HG03442 (cell line): ENCODE measurements around the gene CROCC2.

Experiments used
- ATAC-seq: cut with Tn5 transposase; IDR thresholded peaks from one replicate; pipeline ENCODE4 v1.9.1; 2021; ENCODE audit warnings: mild to moderate bottlenecking, moderate library complexity; ENCODE audit not compliant: unreplicated experiment

CROCC2 gene

DNA sequence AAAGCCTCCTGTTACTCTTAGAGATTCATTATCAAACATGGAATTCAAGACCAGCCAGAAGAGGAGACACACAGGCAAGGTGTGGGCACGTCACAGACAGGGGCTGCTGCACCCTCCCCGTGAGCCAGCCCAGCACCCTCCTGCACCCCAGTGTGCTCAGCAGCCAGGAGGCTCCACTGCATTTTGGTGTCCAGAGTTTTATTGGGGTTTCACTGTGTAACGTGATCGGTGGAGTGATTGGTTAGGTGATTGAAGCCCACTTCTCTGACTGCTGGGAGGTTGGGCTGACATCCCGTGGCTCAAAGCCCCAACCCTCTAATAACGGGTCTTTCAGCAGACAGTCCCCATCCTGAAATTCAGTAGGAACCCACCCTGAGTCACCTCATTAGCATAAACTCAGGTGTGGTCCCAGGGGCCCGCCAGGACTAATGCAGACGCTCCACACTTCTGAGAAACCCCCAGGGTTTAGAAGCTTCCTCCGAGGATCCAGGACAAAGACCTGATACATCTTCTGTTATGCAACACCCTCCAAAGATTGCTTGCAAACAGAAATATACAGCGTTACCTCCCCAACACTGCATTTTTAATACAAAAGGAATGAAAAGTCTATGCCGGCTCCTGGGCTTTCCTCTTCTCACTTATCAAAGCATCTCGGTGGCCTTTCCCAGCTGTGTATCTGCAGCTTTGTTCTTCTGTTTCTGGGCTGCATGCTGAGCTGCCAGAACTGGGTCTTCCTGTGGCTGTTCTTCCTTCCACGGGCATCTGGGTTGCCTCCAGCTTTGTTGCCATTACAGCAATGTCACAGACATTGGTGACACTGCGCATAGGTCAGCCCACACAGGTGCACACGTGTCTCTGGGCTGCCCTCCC, 48.5 kb downstream of the CROCC2 start:
- no peak for ATAC-seq

DNA sequence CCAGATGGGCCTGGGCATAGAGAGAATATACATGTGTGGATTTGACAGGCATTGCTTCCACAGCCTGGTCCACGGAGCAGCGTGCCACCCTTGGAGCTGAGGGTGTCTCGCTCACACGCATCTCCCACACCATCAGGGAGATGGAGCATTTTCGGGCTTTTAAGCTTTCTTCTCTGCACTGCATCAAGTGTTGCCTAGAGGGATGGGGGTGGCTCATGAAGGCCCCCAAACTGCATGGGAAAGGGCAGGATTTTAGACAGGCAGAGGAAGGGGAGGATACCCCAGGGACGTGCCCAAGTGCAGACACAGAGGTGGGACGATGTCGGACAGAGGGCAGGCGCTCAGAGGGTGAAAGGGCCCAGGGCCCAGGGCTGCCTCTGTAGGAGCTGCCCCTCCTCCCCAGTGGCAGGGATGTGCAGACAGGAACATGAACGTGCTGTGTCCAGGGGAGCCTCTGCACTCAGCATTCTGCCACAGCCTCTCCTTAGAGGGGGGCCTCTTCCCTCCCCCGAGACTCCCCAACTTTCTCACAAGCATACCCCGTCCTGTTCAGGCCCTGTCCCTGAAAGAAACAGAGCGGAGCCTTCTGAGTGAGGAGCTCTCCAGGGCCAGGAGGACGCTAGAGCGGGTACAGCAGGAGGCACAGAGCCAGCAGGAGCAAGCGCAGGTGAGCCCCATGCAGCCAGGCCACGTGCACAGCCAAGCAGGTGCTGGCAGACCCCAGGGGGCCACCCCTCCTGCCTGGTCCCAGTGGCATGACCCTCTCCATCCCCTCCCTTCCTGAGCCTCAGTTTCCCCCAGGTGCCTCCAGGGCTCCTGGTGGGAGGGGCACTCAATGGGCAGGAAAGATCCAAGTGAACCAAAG, 49.4 kb downstream of the CROCC2 start:
- ATAC-seq, result no peak

DNA sequence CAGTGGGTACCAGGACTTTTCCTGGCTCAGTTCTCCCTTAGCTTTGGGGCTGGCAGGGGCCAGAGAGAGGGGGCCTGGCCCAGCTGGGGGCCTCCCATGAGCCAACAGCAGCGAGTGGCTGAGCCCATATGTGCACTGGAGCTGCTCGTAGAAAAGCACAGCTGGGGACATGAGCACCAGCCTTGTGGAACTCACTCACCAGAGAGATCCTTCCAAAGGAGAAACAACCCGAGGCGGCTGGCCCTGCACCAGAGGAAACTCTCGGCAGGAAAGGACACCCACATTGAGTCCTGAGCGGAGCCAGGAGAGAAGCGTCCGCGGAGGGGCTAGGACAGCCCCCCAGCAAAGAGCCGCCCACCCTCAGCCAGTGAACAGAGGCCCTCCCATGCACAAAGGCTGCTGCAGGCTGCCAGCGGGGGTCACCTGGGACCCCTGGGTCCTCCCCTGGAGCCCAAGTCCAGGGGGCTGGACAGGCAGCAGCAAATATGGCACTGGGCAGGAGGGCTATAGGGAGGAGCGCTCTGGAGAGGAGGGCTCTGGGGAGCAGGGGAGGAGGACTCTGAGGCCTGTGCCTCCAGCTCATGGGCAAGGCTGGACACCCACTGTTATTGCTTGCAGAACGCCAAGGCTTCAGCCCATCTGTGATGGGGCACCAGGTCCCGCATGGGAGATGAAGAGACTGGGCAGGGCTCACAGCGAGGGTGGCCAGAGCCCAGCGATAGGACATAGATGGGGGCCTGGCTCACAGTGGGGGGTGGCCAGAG, 50.2 kb downstream of the CROCC2 start:
- ATAC-seq, result no peak

DNA sequence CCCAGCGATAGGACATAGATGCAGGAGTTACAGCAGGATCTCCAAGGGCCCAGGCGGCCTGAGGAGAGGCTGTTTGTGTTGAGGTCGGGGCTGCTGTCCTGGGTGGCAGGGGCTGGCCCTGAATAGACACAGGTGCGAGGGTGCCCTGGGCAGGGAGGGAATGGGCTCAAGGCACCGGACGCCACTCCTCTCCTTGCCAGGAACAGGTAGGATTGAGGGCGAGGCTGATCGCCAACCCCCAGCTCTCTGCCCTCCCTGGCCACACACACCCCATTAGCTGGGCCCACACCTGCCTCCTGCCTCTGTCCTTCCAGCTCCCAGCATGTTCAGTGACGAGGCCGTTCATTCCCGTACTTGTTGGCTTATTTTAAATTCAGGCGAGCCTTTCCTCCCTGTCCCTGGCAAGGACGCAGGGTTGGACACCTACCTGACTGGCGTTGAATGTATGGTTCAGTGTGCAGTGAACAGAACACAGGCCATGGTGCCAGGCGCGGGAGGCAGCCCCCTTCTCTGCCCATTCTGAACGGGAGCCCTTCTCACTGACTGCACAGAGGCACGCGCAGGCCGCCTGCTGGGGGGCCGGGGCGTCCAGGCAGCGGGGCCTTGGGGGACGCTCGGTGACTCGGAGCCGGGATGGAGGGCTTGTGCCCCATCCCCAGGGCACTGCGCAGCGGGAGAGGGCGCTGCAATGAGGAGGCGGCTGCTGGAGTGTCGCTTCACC, 51.0 kb downstream of the CROCC2 start:
- ATAC-seq, result no peak

DNA sequence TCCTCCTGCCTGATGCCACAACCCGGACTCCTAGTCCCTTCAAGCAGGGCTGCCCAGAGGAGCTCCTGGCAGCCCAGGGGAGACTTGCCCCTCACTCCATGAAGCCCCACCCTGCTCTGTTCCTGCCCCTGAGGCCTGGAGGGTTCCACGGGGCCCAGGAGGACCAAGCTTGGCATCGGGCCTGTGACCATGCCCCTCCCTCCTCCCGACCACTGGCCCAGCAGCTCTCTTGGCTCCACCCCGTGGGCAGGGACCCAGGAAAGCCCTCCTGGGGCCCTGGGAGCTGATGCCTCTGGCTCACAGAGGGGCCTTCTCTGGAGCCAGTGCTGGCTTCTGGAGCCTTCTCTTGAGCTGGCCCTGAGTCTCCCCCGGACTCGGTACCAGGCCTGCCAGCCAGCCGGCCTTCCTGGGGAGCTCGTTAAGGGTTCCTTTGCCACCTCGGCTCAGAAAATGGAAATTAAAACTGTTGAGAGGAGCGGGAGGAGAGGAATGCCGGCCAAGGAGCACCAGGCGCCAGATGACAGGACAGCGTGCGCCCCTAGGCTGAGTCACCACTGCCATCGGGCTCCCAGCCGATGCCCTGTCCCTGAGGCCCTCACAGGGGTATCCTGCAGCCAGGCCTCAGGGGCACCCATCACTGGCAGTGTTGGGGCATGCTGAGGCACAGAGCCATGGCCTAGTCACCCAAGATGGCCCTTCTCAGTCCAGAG, 51.7 kb downstream of the CROCC2 start:
- no peak for ATAC-seq

DNA sequence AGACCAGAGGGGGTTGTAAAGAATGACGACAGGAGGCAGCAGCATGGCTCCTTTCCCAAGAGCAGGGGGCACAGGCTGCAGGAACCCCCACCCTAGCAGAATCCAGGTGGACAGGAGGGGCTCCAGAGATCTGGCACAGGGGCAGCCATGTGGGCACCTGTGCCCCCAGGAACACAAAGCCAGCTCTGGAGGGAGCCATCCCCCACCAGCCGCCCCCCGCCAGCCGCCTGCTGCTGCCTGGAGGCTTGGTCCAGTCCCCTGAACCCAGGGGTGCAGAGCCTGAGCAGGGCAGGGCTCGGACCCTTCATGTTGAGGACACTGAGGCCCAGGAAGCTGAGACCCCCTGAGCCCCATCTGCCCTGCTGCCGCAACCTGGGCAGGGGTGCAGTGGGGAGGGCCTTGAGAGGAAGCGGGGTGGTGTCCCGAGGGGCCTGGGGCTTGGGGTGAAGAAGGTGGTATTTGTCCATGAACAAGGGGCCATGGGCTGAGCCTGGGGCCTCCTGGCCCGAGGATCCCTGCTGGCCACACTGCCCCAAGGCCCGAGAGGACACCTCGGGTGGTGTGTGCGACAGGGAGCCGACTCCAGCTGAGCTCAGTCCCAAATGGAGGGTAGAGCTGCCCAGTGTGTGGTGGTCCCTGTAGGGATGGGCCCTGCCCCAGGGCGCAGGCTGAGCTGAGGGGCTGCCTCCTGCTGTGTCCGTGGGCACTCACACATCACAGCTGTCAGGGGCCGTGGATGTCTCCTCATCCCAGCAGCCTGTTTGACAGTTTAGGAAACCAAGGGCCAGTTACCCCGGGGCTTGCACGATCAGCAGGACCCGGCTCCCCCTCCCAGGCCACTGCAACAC, 52.5 kb downstream of the CROCC2 start:
- no peak for ATAC-seq

DNA sequence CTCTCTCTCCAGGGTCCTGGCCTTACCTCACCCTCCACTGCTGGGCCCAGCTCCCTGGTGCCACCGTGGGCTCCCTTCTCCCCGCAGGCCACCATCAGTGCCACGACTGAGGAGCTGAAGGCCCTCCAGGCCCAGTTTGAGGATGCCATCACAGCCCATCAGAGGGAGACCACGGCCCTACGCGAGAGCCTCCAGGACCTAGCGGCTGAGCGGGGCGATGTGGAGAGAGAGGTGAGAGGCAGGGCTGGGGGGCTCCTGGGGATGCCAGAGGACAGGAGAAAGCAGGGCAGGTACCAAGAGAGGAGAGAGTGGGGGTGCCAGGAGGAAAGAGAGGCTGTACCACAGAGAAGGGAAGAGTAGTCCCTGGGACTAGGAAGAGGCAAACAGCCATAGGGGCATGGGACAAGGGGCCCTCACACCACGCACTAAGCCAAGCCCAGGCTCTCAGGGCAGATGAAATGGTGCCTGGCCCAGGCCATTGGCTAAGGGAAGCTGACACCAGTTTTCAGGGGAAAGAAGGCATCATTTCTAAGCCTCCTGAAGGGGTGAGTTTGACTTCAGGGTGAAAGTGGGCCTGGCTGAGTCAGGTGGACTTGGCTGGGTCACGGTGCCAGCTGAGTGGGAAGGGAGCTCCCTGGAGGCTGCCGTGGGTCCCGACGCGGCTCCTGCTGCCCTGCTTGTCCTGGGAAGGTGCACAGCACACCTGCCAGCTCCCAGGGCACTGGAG, 53.2 kb downstream of the CROCC2 start:
- ATAC-seq, result no peak

DNA sequence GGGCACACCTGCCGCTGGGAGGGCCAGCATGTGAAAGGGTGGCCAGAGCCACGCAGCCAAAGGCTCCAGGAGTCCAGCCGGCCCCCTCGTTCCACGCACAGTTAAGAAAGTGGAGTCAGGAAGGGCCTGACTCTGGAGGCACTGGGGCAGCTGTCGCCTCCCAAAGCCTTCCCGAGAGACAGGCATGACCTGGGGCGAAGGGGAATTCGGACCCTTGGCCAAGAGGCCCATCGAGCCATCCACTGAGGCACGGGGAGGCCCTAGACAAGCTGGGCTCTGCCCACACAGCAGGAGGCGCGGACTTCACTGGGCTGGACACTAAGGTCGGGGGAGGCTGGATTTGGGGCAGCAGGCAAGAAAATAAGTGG, 53.8 kb downstream of the CROCC2 start:
- ATAC-seq, result no peak

DNA sequence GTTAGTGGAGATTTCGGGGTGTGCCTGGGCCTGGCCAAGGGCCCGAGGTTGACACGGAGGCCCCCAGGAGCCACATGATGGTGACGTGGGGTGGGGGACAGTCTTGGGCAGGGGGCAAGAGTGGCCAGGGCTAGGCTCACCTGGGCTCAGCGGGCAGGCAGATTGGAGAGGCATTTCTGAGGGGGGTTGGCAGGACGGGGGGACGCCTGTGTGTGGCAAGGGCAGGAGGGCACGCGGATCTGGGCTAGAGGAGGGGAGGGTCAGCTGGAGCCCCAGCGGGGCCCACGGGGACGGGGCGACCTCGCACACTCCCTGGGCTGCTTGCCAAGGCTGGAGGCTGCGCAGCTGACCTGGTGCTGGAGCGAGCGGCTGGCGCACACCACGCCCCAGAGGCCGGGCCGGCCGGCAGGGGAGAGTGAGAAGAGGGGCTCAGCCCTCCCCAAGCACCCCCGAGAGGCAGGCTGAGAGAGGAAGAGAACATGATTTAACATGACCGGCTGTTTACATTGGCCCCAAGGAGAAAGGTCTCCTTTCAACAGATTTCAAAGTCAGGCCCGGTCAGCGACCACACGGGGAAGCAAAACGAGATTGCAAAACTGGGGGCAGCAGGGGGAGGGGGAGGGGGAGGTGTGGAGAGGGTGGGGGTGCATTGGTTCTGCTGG, 54.3 kb downstream of the CROCC2 start:
- no peak for ATAC-seq

DNA sequence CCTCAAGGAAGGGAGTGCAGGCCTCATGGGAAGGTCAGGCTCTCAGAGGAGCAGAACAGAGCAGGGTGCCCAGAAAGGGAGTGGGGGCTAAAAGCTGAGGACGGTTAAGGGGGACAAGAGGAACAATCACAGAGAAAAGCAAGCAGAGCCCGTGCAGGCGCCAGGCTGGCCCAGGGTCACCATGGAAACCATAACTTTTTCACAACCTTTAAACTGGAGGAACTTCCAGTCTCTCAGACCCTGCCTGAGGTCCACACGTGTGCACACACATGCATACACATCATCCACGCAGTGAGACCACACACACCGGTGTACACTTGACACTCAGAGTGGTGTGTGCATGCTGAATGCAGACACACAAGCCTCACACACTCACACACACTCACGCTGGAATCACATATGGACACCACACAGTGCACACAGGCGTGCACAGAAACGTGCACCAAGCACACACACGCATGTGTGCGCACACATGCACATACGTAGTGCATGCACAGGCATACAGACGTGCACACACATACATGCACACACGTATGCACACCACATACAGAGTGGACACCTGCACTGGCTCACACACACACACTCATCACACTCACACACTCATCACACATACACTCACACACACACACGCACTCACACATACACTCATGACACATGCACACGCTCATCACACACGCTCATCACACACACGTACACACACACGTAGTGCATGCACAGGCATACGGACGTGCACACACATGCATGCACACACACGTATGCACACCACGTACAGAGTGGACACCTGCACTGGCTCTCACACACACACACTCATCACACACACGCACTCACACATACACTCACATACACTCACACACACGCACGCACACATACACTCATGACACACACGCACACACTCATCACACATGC, 55.1 kb downstream of the CROCC2 start:
- ATAC-seq, result no peak

DNA sequence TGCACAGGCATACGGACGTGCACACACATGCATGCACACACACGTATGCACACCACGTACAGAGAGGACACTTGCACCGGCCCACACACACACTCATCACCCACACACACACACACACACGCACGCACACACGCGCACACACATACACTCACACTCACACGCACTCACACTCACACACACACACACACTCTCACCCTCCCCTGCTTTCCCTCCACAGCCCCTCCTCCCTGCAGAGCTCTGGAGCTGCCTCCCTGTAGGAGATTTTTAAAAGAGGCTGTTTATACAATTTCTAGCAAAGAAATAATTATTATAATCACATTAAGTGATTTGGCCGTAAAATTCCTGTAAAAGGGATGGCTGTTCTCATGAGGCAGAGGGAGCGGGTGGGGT, 55.8 kb downstream of the CROCC2 start:
- ATAC-seq, result no peak

DNA sequence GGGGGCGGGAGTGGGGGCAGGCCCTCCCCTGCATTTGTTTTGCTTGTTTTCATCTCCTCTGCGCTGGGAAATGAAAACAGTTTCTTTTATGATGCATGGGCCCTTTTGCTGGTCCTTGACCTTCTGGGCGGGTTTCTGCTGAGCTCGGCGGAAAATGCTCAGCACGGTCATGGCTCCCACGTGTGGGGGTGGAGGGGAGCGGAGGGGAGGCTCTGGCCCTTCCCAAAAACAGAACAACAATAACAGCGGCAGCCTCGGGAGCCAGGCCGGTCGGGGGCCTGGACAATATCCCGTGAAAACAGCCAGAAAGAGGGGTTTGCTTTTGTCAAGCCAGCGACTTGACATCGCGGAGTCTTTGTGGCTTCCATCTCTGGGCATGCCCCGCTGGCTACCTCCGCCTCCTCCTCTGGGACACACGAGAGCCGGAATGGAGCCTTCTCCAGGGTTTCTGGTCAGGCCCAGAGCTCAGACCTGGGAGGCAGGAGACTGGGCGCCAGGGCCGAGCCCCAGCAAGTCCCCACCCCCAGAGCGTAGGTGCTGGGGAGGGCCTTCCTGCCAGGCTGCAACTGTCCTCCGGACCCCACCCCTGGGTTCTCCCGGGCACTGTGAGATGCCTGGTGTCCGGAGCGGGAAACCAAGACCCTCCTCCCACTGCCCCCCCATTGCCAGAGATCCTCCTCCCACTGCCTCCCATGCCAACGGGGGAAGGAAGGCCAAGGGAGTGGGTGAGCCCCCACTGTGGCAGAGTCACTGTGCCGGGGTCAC, 56.3 kb downstream of the CROCC2 start:
- ATAC-seq, result no peak

DNA sequence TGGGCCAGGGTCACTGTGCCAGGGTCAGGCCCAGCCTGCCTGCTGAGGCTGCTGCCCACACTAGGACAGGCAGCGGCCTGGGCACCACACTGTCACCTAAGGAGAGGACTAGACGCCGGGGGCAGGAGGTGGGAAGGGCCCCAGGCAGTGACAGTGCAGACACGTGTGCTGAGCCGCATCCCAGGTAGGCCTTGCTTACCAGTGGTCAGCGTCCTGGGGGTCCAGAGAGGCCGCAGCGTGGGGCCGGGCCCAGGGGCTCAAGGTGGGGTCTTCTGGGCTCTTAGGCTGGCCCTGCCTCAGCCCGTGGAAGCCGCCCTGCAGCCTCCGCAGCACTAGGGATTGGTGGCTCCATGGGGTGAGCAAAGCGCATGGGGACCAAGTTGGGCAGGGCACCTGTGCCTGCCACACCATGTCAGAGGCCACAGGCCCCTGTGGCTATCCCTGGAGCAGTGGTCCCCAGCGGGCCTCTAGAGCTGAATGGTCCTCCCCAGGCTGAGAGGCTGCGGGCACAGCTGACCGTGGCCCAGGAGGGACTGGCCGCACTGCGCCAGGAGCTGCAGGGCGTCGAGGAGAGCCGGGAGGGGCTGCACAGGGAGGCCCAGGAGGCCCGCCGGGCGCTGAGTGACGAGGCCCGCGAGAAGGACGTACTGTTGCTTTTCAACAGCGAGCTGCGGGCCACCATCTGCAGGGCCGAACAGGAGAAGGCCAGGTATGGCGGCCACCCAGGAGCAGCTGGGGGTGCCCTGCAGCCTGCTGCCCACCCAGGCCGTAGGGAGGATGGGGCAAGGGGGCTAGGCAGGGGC, 57.1 kb downstream of the CROCC2 start:
- ATAC-seq, result no peak

DNA sequence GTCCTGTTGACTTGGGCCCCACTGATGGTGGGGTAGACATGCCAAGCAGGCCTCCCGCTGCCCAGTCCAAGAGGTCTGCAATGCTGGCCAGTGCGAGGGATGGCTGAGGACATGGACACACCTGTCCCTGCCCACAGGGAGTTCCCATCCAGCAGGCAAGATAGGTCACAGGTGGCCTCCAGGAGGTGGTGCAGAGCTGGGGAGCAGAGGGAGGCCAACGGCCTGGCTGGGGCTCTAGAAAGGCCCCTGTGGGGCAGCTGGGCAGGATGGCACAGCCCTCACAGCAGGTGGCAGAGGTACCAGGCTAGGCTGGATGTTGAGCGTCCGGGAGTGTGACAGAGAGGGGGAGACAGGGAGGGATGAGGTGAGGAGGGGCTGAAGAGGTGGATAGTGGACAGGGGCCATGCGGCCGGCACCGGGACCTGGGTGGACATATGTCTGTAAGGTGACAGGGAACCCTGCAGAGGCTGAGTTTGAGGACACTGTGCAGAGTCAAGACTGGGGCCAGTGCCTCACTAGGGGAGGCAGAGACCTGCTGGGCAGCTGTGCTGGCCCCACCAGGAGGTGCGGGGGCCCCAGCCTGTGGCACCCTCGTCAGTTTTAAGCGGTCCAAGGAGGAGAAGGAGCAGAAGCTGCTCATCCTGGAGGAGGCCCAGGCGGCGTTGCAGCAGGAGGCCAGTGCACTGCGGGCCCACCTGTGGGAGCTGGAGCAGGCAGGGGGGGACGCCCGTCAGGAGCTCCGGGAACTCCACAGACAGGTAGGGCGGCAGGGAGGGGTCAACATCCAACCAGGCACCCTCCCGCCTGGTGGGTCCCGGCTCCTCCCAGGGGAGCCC, 58.0 kb downstream of the CROCC2 start:
- no peak for ATAC-seq
